H1 (cell line): Measurements from ENCODE around the gene CFAP100.

ENCODE experiments used
- BRCA1 ChIP-seq: IDR thresholded peaks from 2 replicates; pipeline ENCODE4 v1.6.1; 2012; ENCODE audit warnings: low read depth, low read length, improper control_type of control experiment
- CEBPB ChIP-seq: IDR thresholded peaks from 2 replicates; pipeline ENCODE4 v1.6.1; 2012; ENCODE audit warnings: low read depth, low read length
- CTCF ChIP-seq, 3 experiments: IDR thresholded peaks; 1 replicate in 2 of 3; 2 replicates in 1 of 3; pipeline versions ENCODE4 v1.5.1 to v1.6.1; 2011; ENCODE audit warnings: low read length in 3 of 3, mild to moderate bottlenecking in 3 of 3, inconsistent platforms in 2 of 3, low read depth in 1 of 3, moderate library complexity in 1 of 3; ENCODE audit not compliant: insufficient read depth in 1 of 3; ENCODE audit errors: control extremely low read depth in 1 of 3
- FOSL1 ChIP-seq: IDR thresholded peaks from 2 replicates; pipeline ENCODE4 v1.6.1; 2011; ENCODE audit warnings: mild to moderate bottlenecking, low read depth, low read length, moderate library complexity; ENCODE audit not compliant: insufficient read depth
- GTF2F1 ChIP-seq: IDR thresholded peaks from 2 replicates; pipeline ENCODE4 v1.6.1; 2012; ENCODE audit warnings: low read depth, low read length, improper control_type of control experiment, borderline replicate concordance
- HDAC2 ChIP-seq, 2 experiments: fragments of 300-600 bp in 1 of 2; sonication (generic) in 1 of 2; IDR thresholded peaks; 2 replicates each; pipeline ENCODE4 v1.6.1; 2011 to 2012; ENCODE audit warnings: low read depth in 2 of 2, low read length in 2 of 2, mild to moderate bottlenecking in 2 of 2, moderate library complexity in 2 of 2, borderline replicate concordance in 1 of 2, inconsistent platforms in 1 of 2
- SIN3A ChIP-seq, 2 experiments: IDR thresholded peaks in 1 of 2; conservative IDR thresholded peaks in 1 of 2; 2 replicates each; pipeline ENCODE4 v1.6.1; 2011 to 2012; ENCODE audit warnings: low read length in 2 of 2, improper control_type of control experiment in 1 of 2, low read depth in 1 of 2, mild to moderate bottlenecking in 1 of 2
- SP1 ChIP-seq: IDR thresholded peaks from 2 replicates; pipeline ENCODE4 v1.6.1; 2011; ENCODE audit warnings: low read depth, low read length

GRCh38 chr3:126361211-126361610, 33.5 kb upstream of the CFAP100 start:
- no peak for TF ChIP-seq CTCF (IDR thresholded peaks at IDR 0.05; ENCODE audit: control extremely low read depth in 1 of 3, insufficient read depth in 1 of 3, low read depth in 1 of 3, low read length in 3 of 3)
- no peak for TF ChIP-seq GTF2F1
- TF ChIP-seq HDAC2 (IDR thresholded peaks at IDR 0.05; ENCODE audit: borderline replicate concordance in 1 of 2, low read depth in 2 of 2, low read length in 2 of 2), result no peak
- TF ChIP-seq FOSL1, result no peak
- TF ChIP-seq BRCA1, result no peak
- TF ChIP-seq SP1, result no peak
- no peak for TF ChIP-seq CEBPB
- no peak for TF ChIP-seq SIN3A (conservative IDR thresholded peaks at IDR 0.05 in 1 of 2, IDR thresholded peaks at IDR 0.05 in 1 of 2; ENCODE audit: low read depth in 1 of 2, low read length in 2 of 2)
